AG09319 (cell line): ENCODE data around the gene SUMF1.

Source experiments
- DNase-seq: peaks from one replicate; pipeline ENCODE4 v3.0.0-alpha.2; 2010; ENCODE audit warnings: low read depth; ENCODE audit errors: extremely low read depth
- CTCF ChIP-seq: IDR thresholded peaks from 2 replicates; pipeline ENCODE4 v1.5.1; 2011; ENCODE audit warnings: low read depth, mild to moderate bottlenecking, inconsistent platforms, low read length, moderate library complexity

SUMF1 gene

GRCh38 chr3:4411236-4411635 is 55.8 kb downstream of the SUMF1 start:
- no peak for TF ChIP-seq CTCF
- DNase-seq, result no peak

GRCh38 chr3:4410606-4411005 is 56.5 kb downstream of the SUMF1 start:
- TF ChIP-seq CTCF, result no peak
- no peak for DNase-seq

GRCh38 chr3:4409971-4410573 is 57.0 kb downstream of the SUMF1 start:
- DNase-seq, result no peak
- TF ChIP-seq CTCF, result no peak

- TF ChIP-seq CTCF, result no peak
- no peak for DNase-seq
These were observed 57.7 kb downstream of the SUMF1 start for GRCh38 chr3:4409415-4409814.

- no peak for TF ChIP-seq CTCF
- DNase-seq, result no peak
These were observed 58.1 kb downstream of the SUMF1 start for GRCh38 chr3:4408958-4409357.

- DNase-seq, result no peak
- TF ChIP-seq CTCF, result no peak
These were observed 59.1 kb downstream of the SUMF1 start for GRCh38 chr3:4407941-4408340.

GRCh38 chr3:4406746-4407568 is 60.1 kb downstream of the SUMF1 start:
- no peak for DNase-seq
- TF ChIP-seq CTCF, result no peak
